Measurements from ENCODE around the gene JMJD4. TPM values are rescaled to one million over a fixed set of nuclear protein-coding genes. Genes with fewer than 3 reads are reported as not detected.

The JMJD4 gene
- polyA plus RNA-seq (2013, experiment 1 of 2; ENCODE audit: insufficient read length), result 14.5 TPM
- 11.4 TPM for polyA plus RNA-seq (2013, experiment 2 of 2; ENCODE audit: insufficient read length)

- DNase-seq, result peak; percentile 92
Measured at GRCh38 chr1:227734856-227735538, at the start of gene JMJD4, which contains the start of gene SNAP47. JMJD4 (minus strand) TSS chr1:227735302; CDS start chr1:227735273, 29 bp downstream. SNAP47 (plus strand) TSS chr1:227735435; CDS start chr1:227747737, 12,302 bp downstream.

- no peak for DNase-seq
Measured at GRCh38 chr1:227782226-227782625, 47.1 kb upstream of the JMJD4 start.

GRCh38 chr1:227781314-227781930 lies 46.3 kb upstream of the JMJD4 start:
- no peak for DNase-seq

- DNase-seq, result no peak
Measured at GRCh38 chr1:227780101-227781044, 45.3 kb upstream of the JMJD4 start.

GRCh38 chr1:227779685-227780084 lies 44.6 kb upstream of the JMJD4 start:
- no peak for DNase-seq

- DNase-seq, result no peak
Measured at GRCh38 chr1:227779021-227779441, 43.9 kb upstream of the JMJD4 start.

GRCh38 chr1:227778401-227778947 lies 43.4 kb upstream of the JMJD4 start:
- DNase-seq, result peak; percentile 67

- DNase-seq, result no peak
Measured at GRCh38 chr1:227777646-227778045, 42.5 kb upstream of the JMJD4 start.

GRCh38 chr1:227777156-227777555 lies 42.1 kb upstream of the JMJD4 start:
- DNase-seq, result no peak

GRCh38 chr1:227776331-227776771 lies 41.2 kb upstream of the JMJD4 start:
- peak; percentile 95 for DNase-seq

GRCh38 chr1:227775841-227776240 lies 40.7 kb upstream of the JMJD4 start:
- peak; percentile 33 for DNase-seq

- peak; percentile 94 for DNase-seq
Measured at GRCh38 chr1:227774821-227775661, 39.9 kb upstream of the JMJD4 start.

GRCh38 chr1:227774051-227774731 lies 39.1 kb upstream of the JMJD4 start:
- no peak for DNase-seq

GRCh38 chr1:227773558-227773957 lies 38.5 kb upstream of the JMJD4 start:
- no peak for DNase-seq

- DNase-seq, result no peak
Measured at GRCh38 chr1:227771771-227772170, 36.7 kb upstream of the JMJD4 start.

GRCh38 chr1:227771326-227771725 lies 36.2 kb upstream of the JMJD4 start:
- DNase-seq, result no peak

GRCh38 chr1:227770812-227771211 lies 35.7 kb upstream of the JMJD4 start:
- no peak for DNase-seq

GRCh38 chr1:227769936-227770494 lies 34.9 kb upstream of the JMJD4 start:
- DNase-seq, result no peak

- no peak for DNase-seq
Measured at GRCh38 chr1:227769047-227769935, 34.2 kb upstream of the JMJD4 start.

All from fibroblast of skin of back (primary cell).